Activated CD8-positive, alpha-beta T cell treated with anti-CD3 and anti-CD28 coated beads for 36 hours (primary cell): ENCODE data around the gene S1PR2. TPM values are rescaled to one million over a fixed set of nuclear protein-coding genes. Genes with fewer than 3 reads are reported as not detected.
"Not testable (repeated sequence)": the region's sequence is repeated elsewhere in the genome, so short reads cannot be mapped to it uniquely, and the experiment has no call there.

Source experiments
- ATAC-seq: fragments of 200-7000 bp; cut with Tn5 transposase; one replicate; pipeline ENCODE4 v1.10.0; 2021; ENCODE audit warnings: mild to moderate bottlenecking, moderate library complexity
- CTCF ChIA-PET: fragments of 350-600 bp; sonication (Branson Sonifier 250); formaldehyde crosslinking; loops from one replicate; lab custom pipeline; 2021; ENCODE audit warnings: antibody characterized with exemption; lab: Charles Lee
- POLR2A ChIA-PET: fragments of 350-600 bp; sonication (Branson Sonifier 250); formaldehyde crosslinking; loops from one replicate; lab custom pipeline; 2021; ENCODE audit warnings: antibody characterized with exemption; lab: Charles Lee
- DNase-seq: peaks from one replicate; pipeline ENCODE4 v3.0.0-alpha.2; 2020
- H3K27ac Mint-ChIP-seq: one replicate; pipeline ENCODE4 v1.8.0; 2021; ENCODE audit warnings: mild to moderate bottlenecking, mixed read lengths
- H3K27me3 Mint-ChIP-seq: one replicate; pipeline ENCODE4 v1.8.0; 2021; ENCODE audit warnings: mixed read lengths
- H3K36me3 Mint-ChIP-seq: one replicate; pipeline ENCODE4 v1.8.0; 2021; ENCODE audit warnings: low read depth, mixed read lengths
- H3K4me1 Mint-ChIP-seq: one replicate; pipeline ENCODE4 v1.8.0; 2021; ENCODE audit warnings: low read depth, mixed read lengths
- H3K4me3 Mint-ChIP-seq: one replicate; pipeline ENCODE4 v1.8.0; 2021; ENCODE audit warnings: mild to moderate bottlenecking, moderate library complexity, mixed read lengths
- H3K9me3 Mint-ChIP-seq: one replicate; pipeline ENCODE4 v1.8.0; 2021; ENCODE audit warnings: mixed read lengths
- intact Hi-C: fragments of 100-400 bp; cut with micrococcal nuclease; formaldehyde crosslinking; loops from one replicate; pipeline ENCODE4 v1.10.0; 2022
- total RNA-seq, 2 experiments: library from RNA; stranded (reverse); gene quantifications; one replicate each; pipeline ENCODE4 v1.2.3, GENCODE V29; 2021
- TF ChIP-seq, protein P1 (sequence below): fragments of 200-600 bp; IDR thresholded peaks from one replicate; pipeline ENCODE4 v1.8.0; 2022; ENCODE audit warnings: antibody characterized with exemption, mild to moderate bottlenecking

The S1PR2 gene
- total RNA-seq, 2 experiments from 2014 or later = 6.3 to 6.6 TPM

- H3K9me3 Mint-ChIP-seq, H3K36me3 Mint-ChIP-seq, H3K27me3 Mint-ChIP-seq, ATAC-seq: not testable (repeated sequence)
- DNase-seq = peak; percentile 41
- POLR2A ChIA-PET = interaction anchor here (1.0 kb wide), 1 partner anchor 37 kb away, joined by 3 read pairs; no protein-coding TSS in a partner anchor
- intact Hi-C loops = loop anchor here (5.0 kb wide), 1 partner anchor 53 kb away; the partner anchor contains the start of gene MRPL4
- Mint-ChIP-seq H3K4me1 (peaks cover 17% of the 10 kb centered on the region), H3K4me3 (peak overlapping the region; percentile 39), H3K27ac (peak overlapping the region; percentile 77)
- CTCF ChIA-PET = interaction anchor here (1.0 to 2.1 kb wide), 5 partner anchors 11 to 79 kb away, joined by 3 to 13 read pairs (median 4); partner anchors contain the start of gene EIF3G
These were observed 32.1 kb downstream of the S1PR2 start for GRCh38 chr19:10198889-10199644.

DNA sequence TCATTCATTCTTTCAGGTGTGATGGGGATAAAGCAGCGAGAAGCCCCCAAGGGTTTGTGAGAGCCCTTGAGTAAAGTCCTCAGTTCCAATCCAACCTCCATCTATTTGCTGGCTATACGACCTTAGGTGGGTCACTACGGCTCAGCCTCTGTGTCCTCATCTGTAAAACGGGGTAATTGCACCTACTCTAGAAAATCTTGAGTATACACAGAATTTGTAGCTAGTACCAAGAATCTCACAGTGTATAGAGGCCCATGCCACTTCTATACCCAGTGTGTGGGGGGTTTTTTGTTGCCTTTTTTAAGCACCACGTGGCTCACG, 36.0 kb downstream of the S1PR2 start:
- POLR2A ChIA-PET = interaction anchor here (0.6 to 3.7 kb wide), 17 partner anchors 8 to 99 kb away, joined by 3 to 23 read pairs (median 5); partner anchors contain the start of genes ANGPTL6, MRPL4, P2RY11 and PPAN
- intact Hi-C loops = loop anchor here (5.0 kb wide), 1 partner anchor 57 kb away; the partner anchor contains the start of gene MRPL4
- TF ChIP-seq, protein P1, sequence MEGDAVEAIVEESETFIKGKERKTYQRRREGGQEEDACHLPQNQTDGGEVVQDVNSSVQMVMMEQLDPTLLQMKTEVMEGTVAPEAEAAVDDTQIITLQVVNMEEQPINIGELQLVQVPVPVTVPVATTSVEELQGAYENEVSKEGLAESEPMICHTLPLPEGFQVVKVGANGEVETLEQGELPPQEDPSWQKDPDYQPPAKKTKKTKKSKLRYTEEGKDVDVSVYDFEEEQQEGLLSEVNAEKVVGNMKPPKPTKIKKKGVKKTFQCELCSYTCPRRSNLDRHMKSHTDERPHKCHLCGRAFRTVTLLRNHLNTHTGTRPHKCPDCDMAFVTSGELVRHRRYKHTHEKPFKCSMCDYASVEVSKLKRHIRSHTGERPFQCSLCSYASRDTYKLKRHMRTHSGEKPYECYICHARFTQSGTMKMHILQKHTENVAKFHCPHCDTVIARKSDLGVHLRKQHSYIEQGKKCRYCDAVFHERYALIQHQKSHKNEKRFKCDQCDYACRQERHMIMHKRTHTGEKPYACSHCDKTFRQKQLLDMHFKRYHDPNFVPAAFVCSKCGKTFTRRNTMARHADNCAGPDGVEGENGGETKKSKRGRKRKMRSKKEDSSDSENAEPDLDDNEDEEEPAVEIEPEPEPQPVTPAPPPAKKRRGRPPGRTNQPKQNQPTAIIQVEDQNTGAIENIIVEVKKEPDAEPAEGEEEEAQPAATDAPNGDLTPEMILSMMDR = no peak
- CTCF ChIA-PET = interaction anchor here (1.5 to 4.7 kb wide), 5 partner anchors 33 to 96 kb away, joined by 3 to 24 read pairs (median 5); no protein-coding TSS in a partner anchor
- H3K4me1 Mint-ChIP-seq = peaks cover 38% of the 10 kb centered on the region
- H3K27ac Mint-ChIP-seq = peak overlapping the region; percentile 97
- H3K27me3 Mint-ChIP-seq = no peaks in the 10 kb centered on the region
- H3K36me3 Mint-ChIP-seq = peaks cover 29% of the 10 kb centered on the region
- H3K9me3 Mint-ChIP-seq = no peaks in the 10 kb centered on the region
- DNase-seq (no peak), ATAC-seq (peak; percentile 31)
- H3K4me3 Mint-ChIP-seq = peak overlapping the region; percentile 94

DNA sequence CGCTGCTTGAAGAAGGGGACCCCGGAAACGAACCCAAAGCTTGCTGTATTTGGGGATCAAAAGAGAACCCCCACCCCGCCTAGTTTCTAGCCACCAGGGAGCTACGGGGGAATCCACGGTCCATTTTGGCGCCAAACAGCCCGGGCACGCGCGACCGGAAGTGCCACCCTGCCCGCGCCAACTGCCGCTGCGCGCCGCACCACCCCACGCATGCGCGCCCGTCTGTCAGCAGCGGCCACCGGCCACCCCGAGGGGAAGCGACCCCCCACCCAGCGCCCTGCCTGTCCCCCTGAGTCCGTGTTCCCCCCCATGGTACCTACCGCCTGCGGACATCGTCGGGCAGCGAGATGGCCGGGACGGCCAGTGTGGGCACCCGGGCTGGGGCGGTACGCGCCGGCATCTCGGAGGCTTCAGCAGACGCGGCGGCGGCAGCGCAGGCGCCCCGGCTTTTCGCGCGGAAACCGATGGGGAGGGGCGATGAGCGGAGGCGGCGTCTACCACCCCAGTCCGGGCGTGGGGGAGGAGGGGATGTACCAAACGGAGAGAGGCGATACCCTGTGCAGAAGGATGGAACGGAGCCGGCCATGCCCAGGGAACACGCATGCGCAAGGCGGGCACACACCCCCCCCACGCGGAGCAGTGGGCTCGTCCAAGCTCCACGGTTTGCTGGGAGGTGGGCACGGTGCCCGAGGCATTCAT, 36.5 kb downstream of the S1PR2 start, which contains the start of gene DNMT1:
Gene DNMT1, minus strand, starts transcription at position 454 of the 699 bp plus-strand sequence. Its CDS starts 54 bp downstream, at position 400.
- ATAC-seq (peak; percentile 96), DNase-seq (peak; percentile 99)
- peak within 1 kb of the TSS; percentile 97 for H3K27ac Mint-ChIP-seq
- CTCF ChIA-PET = interaction anchor here (0.7 to 4.7 kb wide), 6 partner anchors 33 to 96 kb away, joined by 3 to 24 read pairs (median 5); no protein-coding TSS in a partner anchor
- peaks cover 43% of the 10 kb centered on the region for H3K4me1 Mint-ChIP-seq
- intact Hi-C loops = loop anchor here (5.0 kb wide), 1 partner anchor 58 kb away; the partner anchor contains the start of gene MRPL4
- H3K27me3 Mint-ChIP-seq = no peaks in the 10 kb centered on the region
- H3K36me3 Mint-ChIP-seq = peaks cover 35% of the 10 kb centered on the region
- H3K4me3 Mint-ChIP-seq = peak within 1 kb of the TSS; percentile 94
- TF ChIP-seq, protein P1 = no peak
- H3K9me3 Mint-ChIP-seq = no peaks in the 10 kb centered on the region
- POLR2A ChIA-PET = interaction anchor here (0.6 to 3.7 kb wide), 26 partner anchors 9 to 99 kb away, joined by 3 to 23 read pairs (median 4); partner anchors contain the start of genes ANGPTL6, ICAM1, MRPL4 and P2RY11

GRCh38 chr19:10193790-10194499, 37.2 kb downstream of the S1PR2 start:
- ATAC-seq (no peak), DNase-seq (peak; percentile 44)
- TF ChIP-seq, protein P1 = no peak
- Mint-ChIP-seq H3K9me3 (no peaks in the 10 kb centered on the region), H3K27ac (peak overlapping the region; percentile 97), H3K36me3 (peaks cover 38% of the 10 kb centered on the region), H3K27me3 (no peaks in the 10 kb centered on the region), H3K4me3 (peak overlapping the region; percentile 94), H3K4me1 (peaks cover 41% of the 10 kb centered on the region)
- intact Hi-C loops = no loop called here
- CTCF ChIA-PET = interaction anchor here (0.7 to 4.7 kb wide), 6 partner anchors 32 to 95 kb away, joined by 3 to 24 read pairs (median 5); no protein-coding TSS in a partner anchor
- POLR2A ChIA-PET = interaction anchor here (0.8 to 3.7 kb wide), 23 partner anchors 9 to 98 kb away, joined by 3 to 23 read pairs (median 5); partner anchors contain the start of genes ANGPTL6, ICAM1, MRPL4 and PPAN
